Stimulated activated CD4-positive, alpha-beta T cell treated with anti-CD3 and anti-CD28 coated beads, Interleukin-1b, Interleukin-23, amount 100 ng/mL, for 4 hours (primary cell): ENCODE results near the gene PYCR2.

ENCODE experiments used
- DNase-seq, 2 donors: peaks; one replicate each; pipeline ENCODE4 v3.0.0-alpha.2; 2020; ENCODE audit warnings: low read depth in 2 of 2

Gene PYCR2

GRCh38 chr1:225919906-225920305, 4.1 kb downstream of the PYCR2 start:
- DNase-seq = no peak

DNA sequence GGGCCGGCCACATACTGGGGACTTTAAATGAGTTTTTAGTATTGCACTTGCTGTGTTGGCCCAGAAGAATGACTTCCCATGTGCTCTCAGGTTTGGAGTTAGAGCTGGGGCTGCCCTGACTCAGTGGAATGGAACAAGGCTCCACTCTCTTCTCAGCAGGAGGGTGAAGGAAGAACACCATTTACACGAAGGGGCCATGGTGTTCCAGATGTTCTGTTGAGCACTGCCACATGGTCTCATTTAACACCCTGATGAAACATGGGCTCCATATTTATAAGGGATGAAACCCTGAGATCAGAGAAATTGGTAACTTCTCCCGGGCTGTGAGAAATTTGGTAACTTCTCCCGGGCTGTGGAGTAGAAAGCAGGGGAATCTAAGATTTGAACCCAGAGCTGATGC, 5.8 kb downstream of the PYCR2 start:
- DNase-seq = no peak

DNA sequence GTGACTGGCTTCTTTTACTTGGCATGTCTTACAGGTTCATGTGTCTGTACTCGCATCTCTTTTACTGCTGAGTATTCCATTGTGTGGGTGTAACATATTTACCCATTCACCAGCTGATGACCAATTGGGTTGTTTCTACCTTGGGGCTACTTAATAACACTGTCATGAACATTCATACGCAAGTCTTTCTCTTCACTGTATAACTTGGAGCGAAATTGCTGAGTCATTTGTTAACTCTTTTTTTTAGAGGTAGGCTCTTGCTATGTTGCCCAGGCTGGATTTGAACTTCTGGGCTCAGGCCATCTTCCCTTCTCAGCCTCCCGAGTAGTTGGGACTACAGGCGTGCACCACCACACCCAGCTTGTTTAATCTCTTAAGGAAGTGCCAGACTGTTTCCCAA, 6.5 kb downstream of the PYCR2 start:
- DNase-seq = no peak

- no peak for DNase-seq
These were observed 6.9 kb downstream of the PYCR2 start for GRCh38 chr1:225917101-225917500.

DNA sequence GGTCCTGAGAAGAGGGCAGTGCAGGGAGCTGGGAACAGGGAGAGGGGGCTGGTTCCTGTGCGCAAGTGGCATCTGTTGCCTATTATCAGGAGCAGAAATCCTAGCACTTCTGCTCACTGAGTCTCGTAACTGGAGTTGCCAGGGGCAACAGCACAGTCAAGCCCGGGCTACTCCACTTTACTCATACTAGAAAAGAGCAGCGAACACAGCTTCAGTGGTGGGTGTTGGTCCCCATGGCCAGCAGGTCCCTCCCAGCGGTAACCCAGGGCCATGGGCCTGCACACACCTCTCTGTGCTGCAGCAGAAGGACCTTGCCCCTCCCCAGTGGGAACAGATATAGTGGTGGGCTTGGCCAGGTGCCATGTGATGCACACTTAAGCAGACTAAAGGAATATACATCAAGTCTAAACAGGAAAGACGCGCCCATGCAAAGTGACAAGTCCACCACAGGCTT, 8.5 kb downstream of the PYCR2 start:
- DNase-seq = no peak

DNA sequence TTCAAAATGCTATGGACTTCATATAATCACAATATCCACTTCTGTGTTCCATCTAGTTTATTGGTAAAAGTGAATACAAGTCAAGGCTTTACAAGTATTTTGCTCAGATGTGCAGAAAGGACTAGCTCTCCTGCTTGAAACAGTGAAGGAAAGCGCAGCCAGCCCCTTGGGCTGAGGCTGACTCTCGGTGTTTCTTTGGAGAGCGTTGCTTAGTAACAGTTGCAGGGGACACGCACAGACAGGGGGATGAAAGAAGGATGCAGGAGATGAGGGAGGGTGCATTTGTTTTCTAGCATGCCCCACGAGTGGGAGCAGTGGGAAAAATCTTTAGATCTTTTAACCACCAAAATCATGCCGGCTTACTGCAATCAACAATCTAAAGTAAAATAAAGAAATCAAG, 9.1 kb downstream of the PYCR2 start:
- DNase-seq = no peak

DNA sequence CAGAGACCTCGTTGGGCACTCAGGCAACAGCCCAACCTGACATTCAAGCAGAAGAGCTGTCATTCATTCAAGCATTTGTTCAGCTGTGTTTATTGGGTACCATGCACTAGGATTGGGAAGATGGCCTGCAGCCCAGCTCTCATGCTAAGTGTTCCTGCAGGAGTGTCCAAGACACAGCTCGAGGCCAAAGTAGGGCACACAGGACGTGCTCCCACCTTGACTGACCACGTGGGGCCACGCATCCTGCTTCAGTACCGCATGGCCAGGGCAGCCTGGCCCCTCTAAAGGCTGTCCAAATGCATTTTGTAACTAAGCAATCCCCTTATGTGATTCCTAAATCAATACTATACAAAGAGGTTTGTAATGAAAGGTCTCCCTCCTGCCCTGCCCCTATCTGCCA, 9.7 kb downstream of the PYCR2 start:
- no peak for DNase-seq

- peak; percentile 64 to 71 for DNase-seq
These were observed 12.6 kb downstream of the PYCR2 start for GRCh38 chr1:225911191-225912130.

GRCh38 chr1:225909477-225909876, 14.6 kb downstream of the PYCR2 start:
- no peak for DNase-seq

- DNase-seq = no peak
These were observed 15.3 kb downstream of the PYCR2 start for GRCh38 chr1:225908773-225909172.

DNA sequence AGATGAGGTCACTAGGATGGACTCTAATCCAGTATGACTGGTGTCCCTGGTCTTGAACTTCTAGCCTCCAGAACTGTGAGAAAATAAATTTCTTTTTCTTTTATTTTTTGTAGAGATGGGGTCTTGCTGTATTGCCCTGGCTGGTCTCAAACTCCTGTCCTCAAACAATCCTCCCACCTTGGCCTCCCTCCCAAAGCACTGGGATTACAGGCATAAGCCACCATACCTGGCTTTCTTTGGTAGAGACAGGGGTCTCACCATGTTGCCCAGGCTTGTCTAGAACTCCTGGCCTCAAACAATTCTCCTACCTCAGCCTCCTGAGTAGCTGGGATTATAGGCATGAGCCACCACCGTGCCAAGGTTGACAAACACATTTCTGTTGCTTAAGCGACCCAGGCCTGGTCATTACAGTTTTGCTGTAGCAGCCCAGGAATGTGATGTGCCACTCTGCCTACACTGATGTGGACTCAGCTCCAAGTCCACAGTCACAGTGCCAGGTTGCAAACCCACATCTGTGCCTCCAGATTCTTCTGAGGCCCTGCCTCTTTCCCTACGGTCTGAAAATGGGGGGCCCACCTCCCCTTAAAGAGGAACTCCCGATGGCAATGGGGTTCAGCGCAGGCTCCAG, 15.9 kb downstream of the PYCR2 start:
- no peak for DNase-seq

GRCh38 chr1:225907341-225907740, 16.7 kb downstream of the PYCR2 start:
- no peak for DNase-seq

DNA sequence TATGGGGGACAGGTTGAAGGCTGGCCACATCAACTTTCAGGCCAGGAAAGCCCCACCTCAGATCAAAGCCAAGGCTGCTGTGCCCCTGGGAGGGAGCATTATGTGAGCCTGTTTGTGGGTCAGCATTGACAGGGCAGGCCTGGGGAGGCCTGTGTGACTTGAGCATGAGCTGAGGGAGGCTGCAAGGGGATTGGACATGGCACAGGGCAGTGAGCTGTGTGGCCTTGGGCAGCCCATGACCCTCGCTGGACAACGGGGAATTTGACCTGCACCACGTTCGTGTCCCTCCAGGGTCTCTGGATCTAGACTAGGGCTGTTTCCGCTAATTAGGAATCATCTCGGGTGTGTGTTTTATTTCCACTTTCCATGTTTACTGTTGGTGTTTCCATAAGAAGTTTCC, 17.6 kb downstream of the PYCR2 start:
- DNase-seq = no peak

DNA sequence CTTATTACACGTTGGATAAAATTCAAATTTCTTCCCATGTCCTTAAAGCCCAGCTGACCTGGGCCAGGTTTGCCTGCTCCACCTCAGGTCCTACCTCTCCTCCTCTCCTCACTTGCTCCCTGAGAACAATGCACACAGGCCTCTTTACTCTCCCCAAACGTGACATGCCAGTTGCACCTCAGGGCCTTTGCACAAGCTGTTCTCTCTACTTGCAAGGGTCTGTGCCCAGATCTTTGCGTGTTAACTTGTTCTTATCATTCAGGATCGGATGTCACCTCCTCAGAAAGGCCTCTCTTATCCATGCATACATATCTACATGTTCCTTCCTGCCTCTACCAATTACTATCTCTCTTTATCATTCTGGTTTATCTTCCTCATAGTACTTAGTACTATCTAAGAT, 20.4 kb downstream of the PYCR2 start:
- DNase-seq = no peak

DNA sequence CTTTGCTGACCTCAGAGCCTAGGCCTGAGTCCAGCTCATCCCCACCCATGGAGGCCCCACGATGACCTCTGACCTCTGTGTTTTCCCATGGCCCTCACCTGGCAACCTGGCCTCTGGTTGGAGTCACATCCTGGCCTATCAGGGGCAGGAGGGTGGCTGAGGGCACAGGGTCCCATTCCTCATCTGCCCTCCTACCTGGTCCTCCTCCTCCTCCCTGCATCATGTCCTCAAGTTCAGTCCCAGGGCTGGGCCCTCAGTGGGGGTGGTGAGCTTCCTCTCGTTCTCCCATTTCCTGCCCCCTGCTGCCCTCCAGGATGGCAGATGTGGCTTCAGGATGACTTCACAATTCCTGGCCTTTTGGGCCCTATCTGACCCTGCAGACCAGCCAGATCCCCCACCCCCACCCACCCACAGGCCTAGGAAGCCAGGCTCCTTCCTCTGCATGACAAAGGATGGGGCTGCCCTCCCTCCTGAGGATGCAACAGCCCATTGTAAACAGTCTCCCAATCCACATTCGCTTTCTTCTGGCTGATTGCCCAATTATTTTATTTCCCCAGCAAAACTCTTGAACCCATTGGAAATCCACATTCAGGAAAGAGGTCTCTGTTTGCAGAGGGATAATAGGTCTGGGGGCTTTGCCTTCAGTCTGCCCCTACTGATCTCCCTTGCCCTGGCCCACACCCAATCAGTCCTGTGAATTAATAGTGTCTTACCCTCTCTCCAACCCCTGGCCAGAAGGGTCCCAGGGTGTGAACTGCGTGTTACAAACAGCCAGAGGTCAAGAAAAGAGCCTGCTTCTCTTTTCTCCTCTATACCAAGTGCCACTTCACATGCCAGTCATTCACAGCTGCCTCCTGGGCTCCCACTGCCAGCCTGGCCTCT, 24.8 kb downstream of the PYCR2 start:
- no peak for DNase-seq

GRCh38 chr1:225897595-225898514, 26.2 kb downstream of the PYCR2 start:
- no peak for DNase-seq

GRCh38 chr1:225896937-225897549, 27.0 kb downstream of the PYCR2 start:
- DNase-seq = peak in 1 of 2 donors; percentile 62

- DNase-seq = no peak
These were observed 27.6 kb downstream of the PYCR2 start for GRCh38 chr1:225896494-225896893.

DNA sequence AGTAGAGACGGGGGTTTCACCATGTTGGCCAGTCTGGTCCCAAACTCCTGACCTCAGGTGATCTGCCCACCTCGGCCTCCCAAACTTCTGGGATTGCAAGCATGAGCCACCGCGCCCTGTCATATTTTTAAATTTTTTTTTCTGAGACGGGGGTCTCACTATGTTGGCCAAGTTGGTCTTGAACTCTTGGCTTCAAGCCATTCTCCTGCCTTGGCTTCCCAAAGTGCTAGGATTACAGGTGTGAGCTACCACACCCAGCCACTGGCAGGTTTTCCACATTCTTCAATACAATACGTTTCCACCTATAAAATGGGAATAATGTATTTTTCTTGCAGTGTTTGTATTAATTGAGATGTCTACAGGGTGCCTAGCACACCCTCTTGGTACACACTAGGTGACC, 31.7 kb downstream of the PYCR2 start:
- DNase-seq = no peak

- DNase-seq = no peak
These were observed 32.6 kb downstream of the PYCR2 start for GRCh38 chr1:225891229-225891972.
